HUDEP-2 (cell line): Measurements from ENCODE around the gene MBNL1.

Experiments
- DNase-seq, 76 experiments: peaks; one replicate each; lab custom pipeline; 2025; ENCODE audit not compliant: unreplicated experiment in 76 of 76; lab: John Stamatoyannopoulos, UW

Gene MBNL1

DNA sequence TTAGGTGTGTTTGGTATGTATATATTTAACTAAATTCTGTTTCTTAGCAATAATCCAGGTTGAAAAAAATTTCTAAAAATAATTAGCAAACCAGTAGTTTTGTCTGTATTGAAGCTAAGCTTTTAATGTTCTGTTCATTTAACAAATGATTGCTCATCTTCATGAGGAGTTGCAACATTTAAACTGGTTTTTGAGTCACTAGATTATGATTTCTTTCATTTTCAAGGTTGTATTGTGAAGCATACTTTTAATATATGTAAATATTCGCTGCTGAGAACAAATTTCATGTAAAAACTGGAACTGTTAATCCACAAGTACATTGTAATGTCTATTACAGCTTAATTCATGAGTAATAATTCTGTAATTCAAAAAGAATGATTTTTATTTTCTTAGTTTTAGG lies 192.7 kb downstream of the MBNL1 start:
- DNase-seq = no peak

DNA sequence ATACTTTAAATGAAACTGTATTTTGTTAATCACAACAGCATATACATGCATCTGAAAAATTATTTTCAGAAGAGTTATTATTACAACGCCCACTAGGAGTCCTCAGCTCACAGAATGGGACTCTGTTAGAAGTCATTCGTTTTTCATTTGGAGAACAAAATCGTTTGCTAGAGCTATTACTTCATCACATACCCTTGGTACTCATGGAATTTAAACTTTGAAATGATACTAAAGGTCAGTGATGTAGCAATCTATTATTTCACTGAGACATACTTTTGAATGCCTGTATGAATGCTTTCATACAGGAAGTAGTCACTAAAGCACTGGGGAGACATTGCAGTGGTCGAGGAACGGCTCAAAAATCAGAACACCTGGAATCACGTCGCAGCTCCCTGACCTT lies 198.1 kb downstream of the MBNL1 start:
- DNase-seq = peak in 12 of 76 experiments; percentile 4 to 20 (median 12)

DNA sequence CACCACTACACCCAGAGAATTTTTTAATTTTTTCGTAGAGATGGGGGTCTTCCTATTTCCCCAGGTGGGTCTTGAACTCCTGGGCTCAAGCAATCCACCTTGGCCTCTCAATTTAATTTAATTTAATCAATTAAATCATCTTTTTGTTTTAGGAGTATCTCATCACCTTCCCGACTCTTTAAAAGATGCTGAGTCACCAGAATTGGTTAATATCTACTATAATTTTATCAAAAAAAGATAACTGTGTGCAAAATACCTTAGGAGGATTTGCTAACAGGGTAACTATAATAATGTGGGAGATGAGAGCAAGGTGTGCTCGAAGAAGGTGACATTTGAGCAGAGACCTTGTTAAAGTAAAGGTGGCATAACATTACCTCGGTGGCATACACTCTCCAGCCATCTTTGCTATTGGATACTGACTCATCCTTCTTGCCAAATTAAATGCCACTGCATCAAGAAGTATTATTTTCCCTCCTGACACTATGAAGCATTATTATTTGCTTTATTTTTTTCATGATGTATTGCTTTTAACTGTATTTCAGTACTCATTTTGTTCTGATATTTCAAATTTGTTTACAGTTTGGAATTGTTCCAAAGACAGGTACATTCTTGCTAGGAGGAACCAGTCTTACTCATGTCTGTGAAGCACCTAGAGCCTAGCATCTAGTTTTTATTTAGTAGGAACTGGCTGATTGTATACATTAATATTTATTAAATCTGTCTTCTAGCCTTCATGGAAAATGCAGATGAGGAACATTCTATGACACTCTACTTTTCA lies 200.7 kb downstream of the MBNL1 start:
- no peak for DNase-seq

DNA sequence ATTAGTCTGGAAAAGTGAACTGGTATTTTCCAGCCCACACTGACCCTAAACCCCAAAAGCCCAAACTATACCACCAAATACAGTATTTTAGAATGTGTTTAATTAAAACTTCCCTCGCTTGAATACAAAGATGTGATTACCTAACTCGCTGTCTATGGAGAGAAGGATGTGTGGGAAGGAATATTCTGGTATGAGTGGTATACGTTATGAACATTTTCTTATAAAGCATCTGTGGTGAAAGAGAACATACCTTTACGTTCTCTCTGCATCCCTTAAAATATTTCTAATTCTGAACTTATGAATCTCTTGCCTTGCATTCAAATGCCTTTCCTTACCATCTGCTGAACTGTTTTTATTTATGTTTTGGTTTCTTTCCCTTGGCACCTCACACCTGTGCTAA lies 201.4 kb downstream of the MBNL1 start:
- DNase-seq = no peak

DNA sequence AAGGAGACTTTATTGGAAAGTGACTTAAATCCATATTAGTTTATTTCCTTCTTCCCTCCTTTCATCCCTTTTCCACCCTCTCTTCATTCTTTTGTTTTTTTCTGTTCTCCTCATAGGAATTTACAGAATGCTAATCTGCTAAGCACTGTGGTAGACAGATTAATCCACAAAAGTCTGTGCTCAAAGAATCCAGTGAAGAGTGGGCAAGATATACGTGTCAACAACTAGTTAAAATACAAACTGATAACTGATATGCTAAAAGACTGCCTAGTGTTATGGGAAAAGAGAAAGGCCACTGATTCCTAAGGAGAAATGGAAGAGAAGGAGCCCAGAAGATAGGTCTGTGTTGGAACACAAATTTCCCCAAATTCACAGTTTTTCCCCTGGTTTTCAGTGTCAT lies 202.2 kb downstream of the MBNL1 start:
- no peak for DNase-seq

DNA sequence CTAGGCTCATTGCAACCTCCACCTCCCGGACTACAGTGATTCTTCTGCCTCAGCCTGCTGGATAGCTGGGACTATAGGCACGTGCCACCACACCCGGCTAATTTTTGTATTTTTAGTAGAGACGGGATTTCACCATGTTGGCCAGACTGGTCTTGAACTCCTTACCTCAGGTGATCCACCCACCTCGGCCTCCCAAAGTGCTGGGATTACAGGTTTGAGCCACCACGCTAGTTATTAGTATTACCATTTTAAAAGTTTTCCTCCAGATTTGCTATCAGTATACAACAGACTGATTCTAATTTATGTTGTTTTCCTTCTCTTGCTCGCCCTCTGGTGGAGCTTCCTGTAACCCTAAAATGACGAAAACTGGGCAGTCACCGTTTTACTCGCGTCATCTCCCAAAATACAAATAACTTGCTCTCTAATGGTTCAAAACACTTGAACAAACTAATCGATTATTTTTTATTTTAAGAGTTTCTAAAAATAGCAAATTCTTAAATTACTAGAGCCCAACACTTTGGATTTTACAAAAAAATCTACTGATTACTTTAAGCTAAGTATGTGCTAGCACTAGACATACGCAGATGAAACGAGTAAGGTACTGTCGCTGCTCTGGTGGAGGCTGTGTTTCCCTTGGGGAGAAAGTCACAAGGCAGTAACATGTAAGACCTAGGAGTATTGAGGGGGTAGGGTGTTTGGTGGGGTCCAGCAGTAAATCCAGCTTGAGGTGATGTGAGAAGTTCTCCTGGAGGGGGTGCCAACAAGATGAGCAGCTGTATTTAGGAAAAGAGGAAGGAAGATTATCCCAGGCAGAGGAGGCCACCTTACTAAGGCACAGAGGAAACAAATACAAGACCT lies 203.3 kb downstream of the MBNL1 start:
- peak in 62 of 76 experiments; percentile 4 to 63 (median 28) for DNase-seq

DNA sequence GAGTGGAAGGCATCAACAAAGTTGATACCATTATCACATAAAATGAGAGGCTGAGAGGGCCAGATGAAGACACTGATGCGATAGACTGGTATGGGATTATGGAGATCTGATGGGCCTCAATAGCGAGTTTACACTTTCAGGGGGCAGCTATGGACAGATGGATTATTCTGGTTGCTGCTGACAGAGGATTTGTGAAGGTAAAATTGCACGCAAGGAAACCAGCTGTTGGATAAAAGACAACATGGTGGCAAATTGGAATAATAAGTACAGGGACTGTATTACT lies 203.9 kb downstream of the MBNL1 start:
- DNase-seq = no peak

DNA sequence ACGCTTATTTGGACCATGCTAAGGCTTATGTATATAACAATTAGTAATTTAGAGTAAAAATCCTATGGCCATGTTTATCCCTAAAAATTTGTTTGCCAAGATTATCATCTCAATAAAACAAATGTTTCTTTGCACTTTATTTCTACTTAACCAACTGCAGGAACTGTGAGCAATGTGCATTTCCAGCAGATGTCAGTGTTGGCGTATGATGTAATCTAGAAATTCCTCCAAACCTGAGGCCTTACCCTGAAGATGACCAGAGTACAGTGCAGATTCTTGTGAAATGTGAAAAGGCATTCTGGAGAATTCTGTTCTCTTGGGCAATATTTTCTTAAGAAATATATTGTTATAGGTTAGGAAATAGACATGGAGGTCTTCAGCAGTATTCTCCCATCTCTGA lies 205.9 kb downstream of the MBNL1 start:
- peak in 14 of 76 experiments; percentile 8 to 34 (median 18) for DNase-seq

DNA sequence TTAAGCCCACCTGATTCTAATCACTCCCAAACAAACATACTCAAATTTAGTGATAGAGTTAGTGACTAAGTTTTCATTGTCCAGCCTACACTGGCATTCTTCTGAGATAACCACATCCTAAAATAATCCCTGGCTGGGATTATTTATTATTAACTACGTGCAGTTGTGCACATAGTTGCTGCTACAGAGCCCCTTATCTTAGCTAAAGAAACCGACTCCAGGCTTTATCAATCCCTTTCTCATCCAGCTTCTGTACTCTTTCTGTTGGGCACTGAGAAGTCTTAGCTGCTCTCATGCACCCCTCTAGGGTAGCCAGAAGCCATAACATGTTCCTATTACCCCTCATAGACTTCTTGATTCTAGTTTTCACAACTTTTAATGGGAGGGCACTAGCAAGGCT lies 208.7 kb downstream of the MBNL1 start:
- DNase-seq = no peak

DNA sequence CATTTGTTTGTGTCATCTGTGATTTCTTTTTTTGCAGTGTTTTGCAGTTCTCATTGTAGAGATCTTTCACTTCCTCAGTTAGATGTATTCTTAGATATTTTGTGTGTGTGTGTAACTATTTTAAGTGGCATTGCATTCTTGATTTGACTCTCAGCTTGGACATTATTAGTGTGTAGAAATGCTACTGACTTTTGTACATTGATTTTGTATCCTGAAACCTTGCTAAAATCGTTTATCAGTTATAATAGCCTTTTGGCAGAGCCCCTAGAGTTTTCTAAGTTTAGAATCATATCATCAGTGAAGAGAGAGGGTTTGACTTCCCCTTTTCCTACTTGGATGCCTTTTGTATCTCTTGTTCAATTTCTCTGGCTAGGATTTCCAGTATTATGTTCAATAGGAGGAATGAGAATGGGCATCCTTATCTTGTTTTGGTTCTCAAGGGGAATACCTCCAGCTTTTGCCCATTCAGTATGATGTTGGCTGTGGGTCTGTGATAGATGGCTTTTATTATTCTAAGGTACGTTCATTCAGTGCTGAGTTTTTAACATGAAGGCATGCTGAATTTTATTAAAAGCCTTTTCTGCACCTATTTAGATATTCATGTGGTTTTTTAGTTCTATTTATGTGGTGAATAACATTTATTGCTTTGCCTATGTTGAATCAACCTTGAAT lies 211.7 kb downstream of the MBNL1 start:
- DNase-seq = no peak

DNA sequence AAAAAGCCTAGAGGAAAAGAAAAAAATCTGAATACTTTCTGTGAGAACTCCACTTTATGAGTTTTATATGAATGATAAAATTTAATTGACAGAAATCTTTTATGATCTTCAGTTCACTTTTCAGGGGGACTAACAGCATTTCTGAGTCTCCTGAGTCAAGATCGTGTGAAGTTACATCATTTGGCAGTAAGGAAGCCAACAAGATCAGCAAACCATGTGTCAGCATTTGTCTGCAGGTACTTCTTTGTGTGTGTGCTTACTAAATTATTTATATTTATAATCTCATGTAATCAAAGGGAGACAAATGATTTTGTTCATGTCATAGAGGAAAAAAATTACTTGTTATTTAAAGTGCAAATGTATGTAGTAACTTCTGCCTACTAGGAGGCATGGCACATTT lies 217.6 kb downstream of the MBNL1 start:
- no peak for DNase-seq

DNA sequence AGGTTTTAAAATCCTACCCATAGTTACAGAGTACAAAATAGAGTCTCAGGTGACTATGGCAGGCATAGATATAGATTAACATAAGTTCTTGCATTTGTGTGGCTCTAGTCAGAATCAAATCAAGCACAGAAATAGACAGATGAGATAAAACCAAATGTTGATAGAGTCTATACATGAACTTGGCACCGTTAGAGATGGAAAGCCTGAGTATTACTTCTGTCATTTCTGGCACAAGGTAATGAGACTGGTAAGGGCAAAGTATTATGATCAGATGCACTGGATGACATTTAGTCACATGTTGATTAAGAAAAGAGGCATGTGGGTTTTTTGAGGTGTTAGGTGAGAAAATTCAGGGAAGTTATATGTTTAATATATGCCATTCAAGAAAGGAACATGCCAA lies 219.7 kb downstream of the MBNL1 start:
- no peak for DNase-seq

DNA sequence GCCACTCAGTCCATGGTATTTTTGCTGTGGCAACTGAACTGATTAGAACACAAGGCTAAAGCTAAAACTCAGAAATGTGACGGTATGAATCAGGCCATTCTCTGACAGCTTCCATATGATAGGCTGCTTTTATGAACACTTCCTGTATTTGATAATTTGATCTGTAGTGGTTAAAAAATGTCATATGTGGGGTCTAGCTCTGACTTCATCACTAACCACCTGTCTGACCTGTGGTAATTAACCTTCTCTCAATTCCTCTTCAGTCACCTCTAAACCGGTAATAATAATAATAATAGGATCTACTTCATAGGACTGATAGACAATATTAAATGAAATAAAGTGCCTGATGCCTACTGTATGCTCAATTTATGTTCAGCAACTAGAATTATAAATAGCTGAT lies 223.2 kb downstream of the MBNL1 start:
- DNase-seq = no peak

DNA sequence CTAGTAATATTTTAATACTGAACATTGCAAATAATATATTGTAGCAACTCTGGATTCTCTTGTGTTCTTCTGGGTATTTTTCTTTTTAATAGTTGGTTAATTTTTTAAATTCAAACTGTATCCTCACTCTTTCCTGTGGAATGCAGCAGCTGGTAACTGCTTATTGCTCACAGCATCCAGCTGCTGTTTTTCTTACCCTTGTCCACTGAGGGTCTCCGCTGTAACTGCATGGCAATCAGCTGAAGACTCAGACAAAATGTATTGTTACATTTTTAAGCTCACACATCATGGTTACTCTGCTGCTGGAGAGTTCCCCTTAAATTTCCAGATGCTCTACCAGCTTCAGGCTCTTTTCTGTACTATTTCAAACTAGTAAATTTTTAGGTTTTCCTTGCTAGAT lies 227.6 kb downstream of the MBNL1 start:
- DNase-seq = no peak

DNA sequence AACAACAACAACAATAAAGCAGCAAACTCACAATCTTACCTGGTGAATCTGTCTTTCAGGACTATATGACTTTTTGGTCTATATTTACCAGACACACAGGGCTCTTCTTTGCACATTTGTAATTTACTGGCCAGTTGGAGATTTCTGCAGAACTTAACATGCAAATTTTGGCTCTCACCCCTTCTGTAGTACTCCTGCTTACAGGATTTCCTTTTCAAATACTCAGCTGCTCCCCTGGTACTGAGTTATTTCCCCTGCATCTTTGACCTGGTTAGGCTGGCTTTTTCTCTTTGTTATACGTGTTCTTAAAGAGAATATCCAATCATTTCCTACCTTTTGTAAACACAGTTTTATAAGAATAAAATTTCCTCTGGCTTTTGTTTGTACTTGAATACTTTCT lies 228.0 kb downstream of the MBNL1 start:
- DNase-seq = no peak

DNA sequence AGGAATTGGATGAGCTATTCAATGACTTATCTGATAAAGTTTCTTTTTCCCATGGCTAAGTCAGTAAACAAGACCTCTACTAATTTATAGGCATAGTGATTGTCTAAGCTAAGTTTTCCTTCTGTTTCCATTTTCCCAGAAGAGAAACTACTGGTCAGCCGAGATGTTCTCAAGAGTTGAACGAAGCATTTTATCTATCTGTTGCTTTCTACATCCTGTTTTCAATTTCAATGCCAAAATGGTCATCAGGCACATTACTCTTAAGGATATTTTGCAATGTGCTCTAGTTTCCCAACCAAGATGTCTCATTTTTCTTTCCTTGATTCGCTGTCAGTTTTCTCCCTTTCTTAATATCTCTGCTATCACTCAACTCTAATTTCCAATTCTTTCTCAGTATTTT lies 228.7 kb downstream of the MBNL1 start:
- DNase-seq = no peak

DNA sequence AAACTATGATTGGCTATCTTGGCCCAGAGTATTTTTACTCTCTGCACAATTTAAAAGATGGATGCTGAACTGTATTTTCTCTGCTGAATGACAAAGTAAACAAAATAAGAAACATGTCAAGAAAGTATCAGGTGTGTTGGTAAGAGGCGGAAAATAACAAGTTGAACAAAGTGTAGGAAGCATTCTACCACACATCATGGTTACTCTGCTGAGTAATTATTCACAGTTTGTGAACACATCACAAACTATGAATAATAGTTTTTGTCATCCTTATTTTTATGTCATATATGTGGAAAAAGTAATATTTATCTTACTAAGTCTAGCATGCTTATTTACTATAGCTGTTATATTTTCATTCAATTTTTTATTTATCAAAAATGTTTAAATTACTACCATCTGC lies 229.2 kb downstream of the MBNL1 start:
- no peak for DNase-seq

DNA sequence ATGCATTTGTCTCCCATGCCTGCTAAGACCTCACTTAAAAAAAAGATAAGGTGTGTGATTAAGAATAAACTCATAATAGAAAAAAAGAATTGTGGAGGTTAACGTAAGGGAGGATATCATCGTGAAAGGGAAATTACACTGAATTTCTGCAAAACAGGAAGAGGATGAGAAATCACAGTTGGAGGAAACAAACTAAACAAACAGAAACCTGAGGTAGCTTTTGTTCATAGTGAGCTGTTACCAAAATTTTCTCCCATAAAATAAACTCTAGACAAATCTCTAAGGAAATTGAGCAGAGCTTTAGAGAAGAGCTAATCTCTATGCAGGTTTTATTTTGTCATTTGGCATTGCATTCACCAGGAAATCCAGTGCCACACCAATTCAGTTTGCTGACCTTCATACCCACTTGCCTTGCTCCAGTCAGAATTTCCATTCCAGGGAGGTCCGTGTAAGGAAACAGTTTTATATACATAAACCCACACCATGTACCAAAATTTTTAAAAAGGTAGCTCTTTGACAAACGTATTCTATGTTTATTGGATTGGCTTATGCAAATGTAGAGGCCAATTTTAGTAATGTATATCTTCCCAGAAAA lies 231.2 kb downstream of the MBNL1 start:
- DNase-seq = no peak

DNA sequence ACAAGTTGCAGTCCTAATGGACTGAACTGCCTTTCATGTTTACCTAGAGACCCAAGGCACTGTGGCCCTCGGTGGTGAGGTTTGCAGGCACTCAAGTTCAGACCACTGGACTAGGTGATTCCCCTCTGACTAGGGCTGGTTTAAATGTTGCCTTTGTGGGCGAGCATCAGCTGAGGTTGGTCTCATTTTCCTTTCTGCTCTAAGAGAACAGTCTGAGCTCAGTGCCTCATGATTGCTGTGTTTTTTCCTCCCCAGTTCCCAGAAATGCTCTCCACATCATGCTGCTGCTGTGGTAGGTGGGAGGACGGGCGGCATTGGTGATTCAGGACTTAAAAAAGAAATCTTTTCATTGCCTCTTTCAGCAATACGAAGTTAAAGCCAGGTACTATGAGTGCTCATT lies 237.2 kb downstream of the MBNL1 start:
- no peak for DNase-seq

DNA sequence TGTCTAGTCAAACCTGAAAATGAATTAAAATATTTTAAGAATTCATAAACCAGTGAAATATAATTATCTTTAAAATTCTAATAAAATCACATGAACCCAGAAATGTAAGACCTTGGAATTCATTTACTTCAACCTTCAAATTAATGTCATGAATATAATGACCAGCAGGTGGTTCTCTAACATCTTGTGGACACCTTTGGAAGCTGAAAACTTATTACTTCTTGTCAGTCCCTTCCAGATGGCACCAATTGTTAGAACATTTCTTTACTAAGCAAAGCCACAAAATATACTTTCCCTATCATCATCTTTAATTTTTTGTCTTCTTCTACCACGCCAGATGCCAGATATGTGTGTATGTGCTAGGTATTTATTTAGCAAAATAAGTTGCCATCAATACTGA lies 240.0 kb downstream of the MBNL1 start:
- DNase-seq = peak in 5 of 76 experiments; percentile 2 to 28 (median 11)

DNA sequence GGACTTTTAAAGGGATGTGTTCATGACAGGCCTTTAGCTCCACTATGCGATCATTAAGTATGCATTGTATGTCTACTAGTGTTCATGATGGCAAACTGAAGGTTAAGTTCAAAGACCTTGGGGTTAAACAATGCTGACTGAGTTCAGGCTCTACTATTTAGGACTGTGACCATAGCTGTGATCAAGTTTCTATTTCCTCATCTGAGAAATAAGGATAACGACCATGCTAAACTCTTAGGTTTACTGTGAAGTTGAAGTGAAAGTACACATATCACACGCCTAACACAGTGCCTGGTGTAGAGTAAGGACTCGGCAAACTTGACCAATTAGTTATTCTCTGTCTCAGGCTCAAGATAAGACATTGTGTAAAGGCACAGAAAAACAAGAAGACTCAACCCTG lies 243.2 kb downstream of the MBNL1 start:
- no peak for DNase-seq
